NCI-H2227 (cell line): ENCODE data around the gene TAB3.

Experiments
- DNase-seq: peaks from one replicate; lab custom pipeline; 2025; ENCODE audit not compliant: unreplicated experiment; lab: John Stamatoyannopoulos, UW

TAB3 gene

DNA sequence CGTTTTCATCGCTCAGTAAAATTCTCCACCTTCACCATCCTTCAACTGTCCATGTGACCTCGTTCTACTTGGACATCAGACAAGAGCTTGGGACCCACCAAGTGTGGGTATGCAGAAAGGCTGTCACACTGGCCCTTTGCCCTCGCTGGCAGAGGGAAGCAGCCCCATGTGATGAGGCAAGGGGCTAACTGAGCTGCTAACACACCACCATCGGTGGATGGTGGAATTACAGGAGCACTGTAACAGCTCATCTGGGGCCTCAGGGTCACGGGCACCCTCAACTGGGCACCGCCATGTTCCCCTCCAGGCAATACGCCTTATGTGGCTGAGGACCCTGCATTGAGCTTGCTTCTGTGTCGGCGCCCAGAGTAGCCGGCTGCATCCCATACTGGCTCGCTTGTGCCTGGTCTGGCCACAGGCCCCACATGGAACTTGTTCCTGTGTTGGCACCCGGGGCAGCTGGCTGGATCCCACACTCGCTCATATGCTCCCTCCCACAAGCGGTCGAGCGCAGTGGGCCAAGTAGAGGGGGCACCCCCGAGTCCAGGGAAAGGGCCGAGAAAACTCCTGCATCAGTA, 109.5 kb downstream of the TAB3 start:
- DNase-seq: no peak

DNA sequence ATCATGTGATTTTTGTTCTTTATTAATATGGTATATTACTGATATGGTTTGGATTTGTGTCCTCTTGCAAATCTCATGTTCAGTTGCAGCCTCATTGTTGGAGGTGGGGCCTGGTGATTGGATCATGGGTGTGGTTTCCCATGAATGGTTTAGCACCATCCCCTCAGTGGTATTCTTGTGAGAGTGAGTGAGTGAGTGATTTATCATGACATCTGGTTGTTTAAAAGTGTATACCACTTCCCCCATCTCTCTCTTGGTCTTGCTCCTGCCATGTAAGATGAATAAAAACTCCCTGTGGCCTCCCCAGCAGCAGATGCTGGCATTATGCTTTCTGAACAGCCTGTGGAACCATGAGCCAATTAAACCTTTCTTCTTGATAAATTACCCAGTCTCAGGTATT, 111.5 kb downstream of the TAB3 start:
- no peak for DNase-seq
